ACC112 (cell line): Measurements from ENCODE around the gene TICRR.

Source experiments
- H2AFZ ChIP-seq: fragments of 200-600 bp; sonication (generic); one replicate; pipeline ENCODE4 v1.6.0; 2017; ENCODE audit warnings: antibody characterized with exemption, low read length; ENCODE audit not compliant: unreplicated experiment
- H3K27ac ChIP-seq: fragments of 200-600 bp; sonication (generic); 2 replicates; pipeline ENCODE4 v1.5.1; 2014; ENCODE audit warnings: low read depth, mild to moderate bottlenecking, antibody characterized with exemption, low read length, moderate library complexity
- H3K27me3 ChIP-seq: fragments of 200-600 bp; sonication (generic); 2 replicates; pipeline ENCODE4 v1.6.1; 2014; ENCODE audit warnings: mild to moderate bottlenecking, antibody characterized with exemption, low read length, moderate library complexity, mixed read lengths; ENCODE audit not compliant: insufficient read depth
- H3K36me3 ChIP-seq: fragments of 200-600 bp; sonication (generic); 2 replicates; pipeline ENCODE4 v1.6.1; 2016; ENCODE audit warnings: mild to moderate bottlenecking, antibody characterized with exemption, low read length, moderate library complexity, mixed read lengths; ENCODE audit not compliant: insufficient read depth
- H3K4me1 ChIP-seq: fragments of 200-600 bp; sonication (generic); one replicate; pipeline ENCODE4 v1.6.1; 2016; ENCODE audit warnings: low read length, mixed read lengths; ENCODE audit not compliant: insufficient read depth, unreplicated experiment, control insufficient read depth
- H3K4me3 ChIP-seq: fragments of 200-600 bp; sonication (generic); 2 replicates; pipeline ENCODE4 v1.5.1; 2014; ENCODE audit warnings: mild to moderate bottlenecking, low read depth, low read length
- H3K79me2 ChIP-seq: fragments of 200-600 bp; sonication (generic); one replicate; pipeline ENCODE4 v1.6.0; 2016; ENCODE audit warnings: low read length; ENCODE audit not compliant: control insufficient read depth, unreplicated experiment, insufficient read depth

The TICRR gene

DNA sequence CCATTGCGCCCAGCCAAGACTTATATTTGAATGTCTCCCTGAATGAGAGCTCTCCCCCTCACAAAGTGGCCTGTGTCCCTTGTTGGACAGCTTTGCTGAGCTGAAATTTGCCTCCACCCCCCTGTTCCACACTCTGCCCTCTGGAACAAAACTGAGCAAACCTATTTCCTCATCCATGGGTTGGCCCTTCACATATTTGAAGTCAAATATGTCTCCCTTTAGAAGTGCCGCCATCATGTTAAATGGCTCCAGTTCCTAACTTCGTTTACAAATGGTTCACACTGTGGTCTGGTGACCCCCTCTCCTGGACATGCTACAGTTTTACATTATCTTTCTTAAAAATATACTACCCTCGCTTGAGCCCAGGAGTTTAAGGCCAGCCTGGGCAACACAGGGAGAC lies 99.3 kb downstream of the TICRR start:
- no peaks in the 10 kb centered on the region for H3K79me2 ChIP-seq
- H3K4me3 ChIP-seq = no peak overlapping the region
- H3K27ac ChIP-seq = no peak overlapping the region
- no peaks in the 10 kb centered on the region for H3K36me3 ChIP-seq
- no peaks in the 10 kb centered on the region for H3K27me3 ChIP-seq
- H3K4me1 ChIP-seq = peaks cover 5% of the 10 kb centered on the region
- no peak overlapping the region for H2AFZ ChIP-seq

DNA sequence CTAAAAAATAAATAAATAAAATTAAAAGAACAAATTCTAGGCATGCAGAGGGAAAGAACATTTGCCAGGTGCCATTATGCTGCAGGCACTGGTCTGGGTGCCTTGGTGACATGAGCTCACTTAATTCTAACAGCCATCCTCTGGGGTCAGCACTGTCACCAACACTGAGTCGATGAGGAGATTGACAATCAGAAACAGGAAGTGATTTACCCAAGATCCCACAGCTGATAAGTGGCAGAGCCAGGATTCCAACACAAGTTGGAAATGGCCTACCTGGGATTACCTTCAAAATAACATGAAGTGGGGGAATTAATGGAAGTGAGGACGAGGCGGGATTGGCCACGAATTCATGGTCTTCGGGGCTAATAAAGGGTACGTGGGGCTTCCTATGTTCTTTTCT lies 100.3 kb downstream of the TICRR start:
- no peaks in the 10 kb centered on the region for H3K36me3 ChIP-seq
- H2AFZ ChIP-seq = no peak overlapping the region
- no peaks in the 10 kb centered on the region for H3K79me2 ChIP-seq
- H3K4me1 ChIP-seq = peaks cover 14% of the 10 kb centered on the region
- H3K4me3 ChIP-seq = no peak overlapping the region
- H3K27me3 ChIP-seq = no peaks in the 10 kb centered on the region
- no peak overlapping the region for H3K27ac ChIP-seq

DNA sequence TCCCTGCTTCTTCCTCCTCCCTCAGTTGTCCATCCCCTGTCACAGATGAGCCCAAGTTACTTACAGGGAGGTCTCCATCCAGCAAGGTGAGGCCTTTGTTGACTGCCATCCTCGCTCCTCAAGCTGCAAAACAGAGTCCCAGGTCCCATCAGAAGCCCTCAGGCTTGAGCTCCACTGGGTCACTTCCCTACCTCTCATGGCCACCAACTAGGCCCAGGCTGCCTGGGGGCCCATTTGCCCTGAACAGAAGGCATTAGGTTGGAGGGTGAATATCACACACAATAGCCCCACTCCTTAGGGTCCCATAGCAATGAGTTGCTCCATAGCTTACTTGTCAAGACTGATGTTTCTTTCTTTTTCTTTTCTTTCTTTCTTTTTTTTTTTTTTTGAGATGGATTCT lies 102.1 kb downstream of the TICRR start:
- H3K36me3 ChIP-seq = no peaks in the 10 kb centered on the region
- H3K4me3 ChIP-seq = no peak overlapping the region
- no peak overlapping the region for H2AFZ ChIP-seq
- H3K79me2 ChIP-seq = no peaks in the 10 kb centered on the region
- H3K27ac ChIP-seq = no peak overlapping the region
- peaks cover 23% of the 10 kb centered on the region for H3K4me1 ChIP-seq
- no peaks in the 10 kb centered on the region for H3K27me3 ChIP-seq
